Stimulated activated CD4-positive, alpha-beta T cell treated with anti-CD3 and anti-CD28 coated beads, Interleukin-1b, Interleukin-23, amount 100 ng/mL, for 4 hours (primary cell): ENCODE measurements around the gene C1QL2.

Source experiments
- DNase-seq, 2 donors: peaks; one replicate each; pipeline ENCODE4 v3.0.0-alpha.2; 2020; ENCODE audit warnings: low read depth in 2 of 2

The C1QL2 gene

DNA sequence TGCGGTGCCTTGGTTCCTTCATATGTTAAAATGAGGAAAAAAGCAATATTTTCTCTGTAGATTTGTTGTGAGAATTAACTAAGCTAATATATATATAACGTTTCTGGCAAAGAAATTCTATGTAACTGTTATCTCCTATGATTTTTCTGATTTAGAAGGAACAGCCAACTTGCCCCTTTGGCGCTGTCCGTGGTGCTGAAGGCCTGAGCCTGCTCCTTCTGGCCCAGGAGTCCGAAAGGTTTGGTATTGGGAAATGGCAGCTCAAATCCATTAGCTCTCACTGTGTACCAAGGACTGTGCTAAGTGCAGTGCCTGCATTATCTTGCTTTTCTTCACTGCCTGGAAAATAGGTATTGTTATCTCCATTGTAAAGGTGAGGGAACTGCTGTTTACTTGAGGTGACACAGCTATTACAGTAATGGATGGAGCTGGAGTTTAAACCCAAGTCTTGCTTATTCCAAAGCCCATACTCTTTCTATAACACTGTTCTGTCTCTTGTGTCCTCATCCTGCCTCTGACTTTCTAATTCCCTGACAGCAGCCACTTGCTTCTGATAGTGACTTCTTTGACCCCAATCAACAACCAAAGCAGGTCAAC is 52.2 kb downstream of the C1QL2 start:
- DNase-seq = peak in 1 of 2 donors; percentile 17
